Dedifferentiated amniotic fluid mesenchymal stem cell (primary cell): ENCODE measurements around the gene INSYN2B.

Source experiments
- DNase-seq: peaks from one replicate; pipeline ENCODE4 v3.0.0-alpha.2; 2016; ENCODE audit errors: extremely low spot score

The INSYN2B gene

GRCh38 chr5:169933616-169934015 is 46.7 kb downstream of the INSYN2B start:
- DNase-seq: no peak

GRCh38 chr5:169933127-169933526 is 47.2 kb downstream of the INSYN2B start:
- no peak for DNase-seq

- no peak for DNase-seq
Observed at GRCh38 chr5:169923988-169924387, 56.3 kb downstream of the INSYN2B start.

GRCh38 chr5:169922474-169922873 is 57.8 kb downstream of the INSYN2B start:
- DNase-seq: no peak

GRCh38 chr5:169921949-169922348 is 58.3 kb downstream of the INSYN2B start:
- DNase-seq: no peak

- DNase-seq: no peak
Observed at GRCh38 chr5:169921384-169921783, 58.9 kb downstream of the INSYN2B start.

- no peak for DNase-seq
Observed at GRCh38 chr5:169920474-169920873, 59.8 kb downstream of the INSYN2B start.

GRCh38 chr5:169918228-169918627 is 62.1 kb downstream of the INSYN2B start:
- DNase-seq: no peak

- no peak for DNase-seq
Observed at GRCh38 chr5:169917500-169917899, 62.8 kb downstream of the INSYN2B start.

GRCh38 chr5:169914766-169915165 is 65.5 kb downstream of the INSYN2B start:
- no peak for DNase-seq

GRCh38 chr5:169913479-169913878 is 66.8 kb downstream of the INSYN2B start:
- DNase-seq: no peak

- no peak for DNase-seq
Observed at GRCh38 chr5:169911448-169912212, 68.7 kb downstream of the INSYN2B start.

GRCh38 chr5:169910393-169910792 is 69.9 kb downstream of the INSYN2B start:
- no peak for DNase-seq

- no peak for DNase-seq
Observed at GRCh38 chr5:169909945-169910344, 70.3 kb downstream of the INSYN2B start.

- no peak for DNase-seq
Observed at GRCh38 chr5:169908864-169909263, 71.4 kb downstream of the INSYN2B start.

- DNase-seq: no peak
Observed at GRCh38 chr5:169906745-169907649, 73.3 kb downstream of the INSYN2B start.

- DNase-seq: no peak
Observed at GRCh38 chr5:169905017-169905416, 75.3 kb downstream of the INSYN2B start.

- DNase-seq: no peak
Observed at GRCh38 chr5:169904508-169904907, 75.8 kb downstream of the INSYN2B start.

- no peak for DNase-seq
Observed at GRCh38 chr5:169904059-169904458, 76.2 kb downstream of the INSYN2B start.

GRCh38 chr5:169901896-169902295 is 78.4 kb downstream of the INSYN2B start:
- DNase-seq: no peak

- DNase-seq: no peak
Observed at GRCh38 chr5:169897481-169897880, 82.8 kb downstream of the INSYN2B start.

- DNase-seq: no peak
Observed at GRCh38 chr5:169895926-169896325, 84.4 kb downstream of the INSYN2B start.

GRCh38 chr5:169893571-169893970 is 86.7 kb downstream of the INSYN2B start:
- no peak for DNase-seq
